Right lobe of liver (tissue), 4 donors: ENCODE data around the gene GNAL.

ENCODE experiments used
- POLR2A ChIP-seq: fragments of 450-650 bp; IDR thresholded peaks from one replicate; pipeline ENCODE4 v1.6.1; 2017; ENCODE audit warnings: antibody characterized with exemption, mild to moderate bottlenecking
- TF ChIP-seq, protein P1 (sequence below), 4 donors: fragments of 200-600 bp in 3 of 4; fragments of 450-650 bp in 1 of 4; IDR thresholded peaks; one replicate each; pipeline versions ENCODE4 v1.5.1 to v1.8.0; 2016 to 2022; ENCODE audit warnings: antibody characterized with exemption in 4 of 4, mild to moderate bottlenecking in 2 of 4
- donor health status: DM: no; HTN: no; CAD: no.
- donor health status: DM: no; HTN: no; CAD: no.
- donor health status: DM: no; HTN: yes; CAD: no.

DNA sequence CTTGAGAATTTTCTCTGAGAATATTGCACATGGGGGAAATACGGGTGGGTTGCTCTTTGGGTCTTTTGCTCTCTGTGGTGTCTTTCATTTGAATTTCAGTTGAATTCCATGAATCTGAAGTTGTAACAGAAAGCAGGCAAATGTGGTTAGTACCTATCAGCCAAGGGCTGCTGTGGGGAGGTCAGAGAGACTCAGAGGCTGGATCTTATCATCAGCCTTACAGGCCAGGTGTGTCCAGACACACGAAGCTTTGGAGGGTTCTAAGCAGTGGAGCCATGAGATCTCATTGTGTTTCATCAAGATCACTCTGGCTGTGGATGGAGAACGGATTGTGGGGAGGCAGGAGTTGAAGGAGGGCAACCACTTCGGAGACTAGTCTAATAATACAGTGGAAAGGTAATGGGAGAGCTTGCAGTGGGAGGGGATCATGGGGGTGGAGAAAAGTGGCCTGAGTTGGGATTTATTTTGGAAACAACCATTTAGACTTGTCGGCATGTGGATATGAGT is 68.1 kb downstream of the GNAL start:
- TF ChIP-seq, protein P1, sequence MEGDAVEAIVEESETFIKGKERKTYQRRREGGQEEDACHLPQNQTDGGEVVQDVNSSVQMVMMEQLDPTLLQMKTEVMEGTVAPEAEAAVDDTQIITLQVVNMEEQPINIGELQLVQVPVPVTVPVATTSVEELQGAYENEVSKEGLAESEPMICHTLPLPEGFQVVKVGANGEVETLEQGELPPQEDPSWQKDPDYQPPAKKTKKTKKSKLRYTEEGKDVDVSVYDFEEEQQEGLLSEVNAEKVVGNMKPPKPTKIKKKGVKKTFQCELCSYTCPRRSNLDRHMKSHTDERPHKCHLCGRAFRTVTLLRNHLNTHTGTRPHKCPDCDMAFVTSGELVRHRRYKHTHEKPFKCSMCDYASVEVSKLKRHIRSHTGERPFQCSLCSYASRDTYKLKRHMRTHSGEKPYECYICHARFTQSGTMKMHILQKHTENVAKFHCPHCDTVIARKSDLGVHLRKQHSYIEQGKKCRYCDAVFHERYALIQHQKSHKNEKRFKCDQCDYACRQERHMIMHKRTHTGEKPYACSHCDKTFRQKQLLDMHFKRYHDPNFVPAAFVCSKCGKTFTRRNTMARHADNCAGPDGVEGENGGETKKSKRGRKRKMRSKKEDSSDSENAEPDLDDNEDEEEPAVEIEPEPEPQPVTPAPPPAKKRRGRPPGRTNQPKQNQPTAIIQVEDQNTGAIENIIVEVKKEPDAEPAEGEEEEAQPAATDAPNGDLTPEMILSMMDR (IDR thresholded peaks at IDR 0.05) = no peak
- TF ChIP-seq POLR2A = no peak
